ENCODE results near the gene CES3. TPM values are rescaled to one million over a fixed set of nuclear protein-coding genes. Genes with fewer than 3 reads are reported as not detected.

Gene CES3
- total RNA-seq, 1 donor from 2014 or later = 0.98 TPM

GRCh38 chr16:66923247-66923731 is 37.8 kb upstream of the CES3 start:
- intact Hi-C loops (cut with DNase I) = no loop called here
- Histone ChIP-seq H3K36me3 (no peaks in the 10 kb centered on the region), H3K4me3 (peak overlapping the region; percentile 56 to 61), H3K4me1 (peaks cover 5% of the 10 kb centered on the region), H3K27me3 (no peaks in the 10 kb centered on the region), H3K9me3 (no peaks in the 10 kb centered on the region), H3K27ac (peak overlapping the region; percentile 54)
- no peak for DNase-seq (ENCODE audit: extremely low spot score in 2 of 2)
- TF ChIP-seq, protein P1, sequence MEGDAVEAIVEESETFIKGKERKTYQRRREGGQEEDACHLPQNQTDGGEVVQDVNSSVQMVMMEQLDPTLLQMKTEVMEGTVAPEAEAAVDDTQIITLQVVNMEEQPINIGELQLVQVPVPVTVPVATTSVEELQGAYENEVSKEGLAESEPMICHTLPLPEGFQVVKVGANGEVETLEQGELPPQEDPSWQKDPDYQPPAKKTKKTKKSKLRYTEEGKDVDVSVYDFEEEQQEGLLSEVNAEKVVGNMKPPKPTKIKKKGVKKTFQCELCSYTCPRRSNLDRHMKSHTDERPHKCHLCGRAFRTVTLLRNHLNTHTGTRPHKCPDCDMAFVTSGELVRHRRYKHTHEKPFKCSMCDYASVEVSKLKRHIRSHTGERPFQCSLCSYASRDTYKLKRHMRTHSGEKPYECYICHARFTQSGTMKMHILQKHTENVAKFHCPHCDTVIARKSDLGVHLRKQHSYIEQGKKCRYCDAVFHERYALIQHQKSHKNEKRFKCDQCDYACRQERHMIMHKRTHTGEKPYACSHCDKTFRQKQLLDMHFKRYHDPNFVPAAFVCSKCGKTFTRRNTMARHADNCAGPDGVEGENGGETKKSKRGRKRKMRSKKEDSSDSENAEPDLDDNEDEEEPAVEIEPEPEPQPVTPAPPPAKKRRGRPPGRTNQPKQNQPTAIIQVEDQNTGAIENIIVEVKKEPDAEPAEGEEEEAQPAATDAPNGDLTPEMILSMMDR (IDR thresholded peaks at IDR 0.05) = no peak
- TF ChIP-seq POLR2AphosphoS5 (IDR thresholded peaks at IDR 0.05; ENCODE audit: insufficient read depth in 1 of 2, low read depth in 1 of 2) = peak in 1 of 2 donors; percentile 44

GRCh38 chr16:66923866-66924265 is 37.2 kb upstream of the CES3 start:
- Histone ChIP-seq H3K27ac (peak overlapping the region; percentile 54), H3K36me3 (no peaks in the 10 kb centered on the region), H3K9me3 (no peaks in the 10 kb centered on the region), H3K4me3 (peak overlapping the region; percentile 56 to 61), H3K4me1 (peaks cover 5% of the 10 kb centered on the region), H3K27me3 (no peaks in the 10 kb centered on the region)
- no peak for DNase-seq (ENCODE audit: extremely low spot score in 2 of 2)
- TF ChIP-seq POLR2A (IDR thresholded peaks at IDR 0.05) (no peak), POLR2AphosphoS5 (IDR thresholded peaks at IDR 0.05; ENCODE audit: insufficient read depth in 1 of 2, low read depth in 1 of 2) (no peak)
- TF ChIP-seq, protein P1 (IDR thresholded peaks at IDR 0.05) = no peak
- intact Hi-C loops (cut with DNase I) = no loop called here

DNA sequence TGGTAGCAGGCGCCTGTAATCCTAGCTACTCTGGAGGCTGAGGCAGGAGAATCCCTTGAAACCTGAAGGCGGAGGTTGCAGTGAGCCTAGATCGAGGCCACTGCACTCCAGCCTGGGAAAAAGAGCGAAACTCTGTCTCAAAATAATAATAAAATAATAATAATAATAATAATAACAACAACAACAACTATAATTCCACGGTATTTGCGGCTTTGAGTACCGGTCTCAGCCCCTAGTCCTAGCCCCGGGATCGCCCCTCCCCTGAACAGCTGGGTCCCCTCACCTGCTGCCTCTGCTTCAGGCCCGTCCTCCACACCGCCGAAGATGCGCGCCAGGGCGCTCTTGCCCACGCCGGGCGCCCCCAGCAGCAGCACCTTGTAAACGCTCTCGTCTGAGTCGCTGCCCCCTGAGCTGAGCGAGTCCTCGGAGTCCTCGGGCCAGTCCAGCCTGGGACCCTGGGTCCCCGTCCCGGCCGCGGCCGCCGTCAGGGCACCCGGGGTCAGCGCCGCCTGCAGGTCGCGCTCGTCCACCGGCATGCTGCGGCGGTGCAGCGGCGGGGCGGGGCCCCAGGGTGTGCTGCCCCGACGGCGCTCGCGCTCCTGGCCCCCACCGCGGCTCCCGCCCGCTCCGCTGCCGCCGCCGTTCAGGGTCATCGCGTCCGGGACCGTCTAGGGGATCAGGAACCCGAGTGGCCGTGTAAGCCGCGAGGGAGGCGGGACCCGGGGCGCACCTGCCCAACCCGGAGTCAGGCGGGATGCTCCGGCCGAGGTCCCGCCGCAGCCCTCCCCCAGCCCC is 36.3 kb upstream of the CES3 start:
- H3K4me1 ChIP-seq = peaks cover 5% of the 10 kb centered on the region
- no peaks in the 10 kb centered on the region for H3K9me3 ChIP-seq
- H3K4me3 ChIP-seq = peak overlapping the region; percentile 56 to 61
- intact Hi-C loops (cut with DNase I) = loop anchor here (5.0 kb wide), 1 partner anchor 32 kb away; no protein-coding TSS in a partner anchor
- H3K36me3 ChIP-seq = no peaks in the 10 kb centered on the region
- no peak for DNase-seq (ENCODE audit: extremely low spot score in 2 of 2)
- peak overlapping the region; percentile 81 for H3K27ac ChIP-seq
- TF ChIP-seq, protein P1 (IDR thresholded peaks at IDR 0.05) = no peak
- TF ChIP-seq POLR2A (IDR thresholded peaks at IDR 0.05) (no peak), POLR2AphosphoS5 (IDR thresholded peaks at IDR 0.05; ENCODE audit: insufficient read depth in 1 of 2, low read depth in 1 of 2) (no peak)
- H3K27me3 ChIP-seq = no peaks in the 10 kb centered on the region

GRCh38 chr16:66925322-66925840 is 35.7 kb upstream of the CES3 start, which contains the start of gene RRAD:
Gene RRAD, minus strand, starts transcription at chr16:66925535. Its CDS starts 356 bp downstream, at chr16:66925179.
- peak within 1 kb of the TSS; percentile 81 for H3K27ac ChIP-seq
- H3K27me3 ChIP-seq = no peaks in the 10 kb centered on the region
- no peak for DNase-seq (ENCODE audit: extremely low spot score in 2 of 2)
- intact Hi-C loops (cut with DNase I) = loop anchor here (5.0 kb wide), 1 partner anchor 33 kb away; no protein-coding TSS in a partner anchor
- peaks cover 5% of the 10 kb centered on the region for H3K4me1 ChIP-seq
- H3K4me3 ChIP-seq = peak within 1 kb of the TSS; percentile 56 to 61
- TF ChIP-seq, protein P1 (IDR thresholded peaks at IDR 0.05) = no peak
- TF ChIP-seq POLR2AphosphoS5 (IDR thresholded peaks at IDR 0.05; ENCODE audit: insufficient read depth in 1 of 2, low read depth in 1 of 2) = peak in 1 of 2 donors; percentile 72
- H3K9me3 ChIP-seq = no peaks in the 10 kb centered on the region
- H3K36me3 ChIP-seq = no peaks in the 10 kb centered on the region

Data from vagina (tissue), 2 donors.